SW 1271 (cell line): ENCODE measurements around the gene CIAO2B.
"Not testable (repeated sequence)": the region's sequence is repeated elsewhere in the genome, so short reads cannot be mapped to it uniquely, and the experiment has no call there.

Source experiments
- DNase-seq, 2 experiments: peaks; one replicate each; lab custom pipeline; 2025; lab: John Stamatoyannopoulos, UW

Gene CIAO2B

GRCh38 chr16:66934138-66934838 is at the start of gene CIAO2B:
CIAO2B (minus strand) TSS chr16:66934402; CDS start chr16:66934364, 38 bp downstream.
- peak; percentile 26 to 80 for DNase-seq

GRCh38 chr16:66983033-66983432 is 48.8 kb upstream of the CIAO2B start:
- no peak for DNase-seq

GRCh38 chr16:66979011-66979717 is 45.0 kb upstream of the CIAO2B start:
- no peak for DNase-seq

GRCh38 chr16:66977341-66978113 is 43.3 kb upstream of the CIAO2B start:
- DNase-seq, result peak; percentile 41 to 77

GRCh38 chr16:66976746-66977145 is 42.5 kb upstream of the CIAO2B start:
- DNase-seq, result no peak

GRCh38 chr16:66975302-66975893 is 41.2 kb upstream of the CIAO2B start:
- DNase-seq, result no peak

GRCh38 chr16:66974932-66975246 is 40.7 kb upstream of the CIAO2B start:
- DNase-seq, result not testable (repeated sequence)

- not testable (repeated sequence) for DNase-seq
Measured at GRCh38 chr16:66974156-66974931, 40.1 kb upstream of the CIAO2B start.

GRCh38 chr16:66973716-66974115 is 39.5 kb upstream of the CIAO2B start:
- DNase-seq, result no peak

GRCh38 chr16:66972983-66973382 is 38.8 kb upstream of the CIAO2B start:
- DNase-seq, result no peak

- DNase-seq, result peak; percentile 15 to 40
Measured at GRCh38 chr16:66970775-66971720, 36.8 kb upstream of the CIAO2B start.

GRCh38 chr16:66968847-66969246 is 34.6 kb upstream of the CIAO2B start:
- no peak for DNase-seq

- DNase-seq, result no peak
Measured at GRCh38 chr16:66964049-66964448, 29.8 kb upstream of the CIAO2B start.

GRCh38 chr16:66961914-66962313 is 27.7 kb upstream of the CIAO2B start:
- DNase-seq, result no peak

GRCh38 chr16:66961065-66961744 is 27.0 kb upstream of the CIAO2B start, which contains the start of gene CES3:
CES3 (plus strand) TSS chr16:66961266; CDS start chr16:66961308, 42 bp downstream.
- peak; percentile 12 to 72 for DNase-seq

GRCh38 chr16:66960270-66960669 is 26.1 kb upstream of the CIAO2B start:
- no peak for DNase-seq

GRCh38 chr16:66959704-66960161 is 25.5 kb upstream of the CIAO2B start:
- DNase-seq, result no peak

GRCh38 chr16:66958857-66959703 is 24.9 kb upstream of the CIAO2B start:
- DNase-seq, result no peak

- DNase-seq, result not testable (repeated sequence)
Measured at GRCh38 chr16:66956154-66956457, 21.9 kb upstream of the CIAO2B start.
